ENCODE measurements around the gene NEURL2.
"Not testable (repeated sequence)": the region's sequence is repeated elsewhere in the genome, so short reads cannot be mapped to it uniquely, and the experiment has no call there.

Gene NEURL2

GRCh38 chr20:45878076-45878761, 12.8 kb downstream of the NEURL2 start:
- no peak for TF ChIP-seq CTCF (IDR thresholded peaks at IDR 0.05; ENCODE audit: low read depth, low read length, missing control alignments)
- DNase-seq (ENCODE audit: low read depth), result no peak
- no peak overlapping the region for H3K4me3 ChIP-seq (ENCODE audit: low read depth, low read length)

DNA sequence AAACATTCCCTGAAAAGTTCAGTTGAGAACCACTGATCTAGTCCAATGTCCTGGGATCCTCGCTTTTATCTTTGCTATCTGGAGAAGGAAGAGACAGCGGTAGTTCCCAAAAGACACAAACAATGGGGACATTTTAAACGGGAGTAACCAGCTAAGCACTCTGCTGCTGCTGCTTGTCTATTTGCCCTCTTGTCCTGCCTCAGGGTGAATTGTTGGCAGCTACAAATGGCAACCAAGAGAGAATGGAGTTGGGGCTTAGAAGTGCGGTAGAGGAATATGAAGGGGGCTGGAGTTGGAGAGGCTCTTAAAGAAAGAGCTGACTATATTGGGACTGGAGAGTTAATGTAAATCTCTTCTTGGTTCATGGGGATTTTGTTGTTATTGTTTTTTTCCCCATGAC, 16.4 kb downstream of the NEURL2 start:
- no peak for DNase-seq (ENCODE audit: low read depth)
- H3K4me3 ChIP-seq (ENCODE audit: low read depth, low read length), result no peak overlapping the region
- TF ChIP-seq CTCF (IDR thresholded peaks at IDR 0.05; ENCODE audit: low read depth, low read length, missing control alignments), result no peak

GRCh38 chr20:45874104-45874481, 16.9 kb downstream of the NEURL2 start:
- DNase-seq (ENCODE audit: low read depth); H3K4me3 ChIP-seq (ENCODE audit: low read depth, low read length): not testable (repeated sequence)

GRCh38 chr20:45873409-45874103, 17.5 kb downstream of the NEURL2 start:
- no peak for DNase-seq (ENCODE audit: low read depth)
- TF ChIP-seq CTCF (IDR thresholded peaks at IDR 0.05; ENCODE audit: low read depth, low read length, missing control alignments), result no peak
- H3K4me3 ChIP-seq (ENCODE audit: low read depth, low read length), result no peak overlapping the region

- no peak overlapping the region for H3K4me3 ChIP-seq (ENCODE audit: low read depth, low read length)
- TF ChIP-seq CTCF (IDR thresholded peaks at IDR 0.05; ENCODE audit: low read depth, low read length, missing control alignments), result no peak
- DNase-seq (ENCODE audit: low read depth), result no peak
Measured at GRCh38 chr20:45872626-45873025, 18.4 kb downstream of the NEURL2 start.

DNA sequence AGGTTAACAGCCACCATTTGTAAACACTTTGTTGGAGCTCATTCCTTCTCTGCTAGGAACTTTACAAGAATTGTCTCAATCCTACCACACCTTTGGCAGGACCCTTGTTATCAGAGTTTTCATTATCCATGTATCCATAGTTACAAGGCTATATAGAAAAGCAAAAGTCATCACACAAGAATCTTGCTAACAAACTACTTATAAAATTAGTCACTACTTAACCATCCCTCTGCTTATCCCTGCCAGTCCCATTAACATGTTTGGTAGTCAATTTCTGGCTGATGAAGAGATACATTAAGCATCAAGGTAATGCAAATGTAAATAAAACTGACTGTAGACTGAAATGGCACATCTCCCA, 23.2 kb downstream of the NEURL2 start:
- no peak for DNase-seq (ENCODE audit: low read depth)
- H3K4me3 ChIP-seq (ENCODE audit: low read depth, low read length), result no peak overlapping the region
- no peak for TF ChIP-seq CTCF (IDR thresholded peaks at IDR 0.05; ENCODE audit: low read depth, low read length, missing control alignments)

- no peak for TF ChIP-seq CTCF (IDR thresholded peaks at IDR 0.05; ENCODE audit: low read depth, low read length, missing control alignments)
- no peak for DNase-seq (ENCODE audit: low read depth)
- H3K4me3 ChIP-seq (ENCODE audit: low read depth, low read length), result no peak overlapping the region
Measured at GRCh38 chr20:45867136-45867818, 23.7 kb downstream of the NEURL2 start.

All from GM12864 (cell line).